Smooth muscle cell (in vitro differentiated cells): ENCODE measurements around the gene MFRP. TPM values are rescaled to one million over a fixed set of nuclear protein-coding genes. Genes with fewer than 3 reads are reported as not detected.

Experiments
- DNase-seq: peaks from one replicate; lab custom pipeline; 2025; ENCODE audit not compliant: unreplicated experiment; lab: John Stamatoyannopoulos, UW
- H2AFZ ChIP-seq: fragments of 200-600 bp; sonication (generic); 2 replicates; pipeline ENCODE4 v1.6.0; 2016; ENCODE audit warnings: antibody characterized with exemption, low read depth, mild to moderate bottlenecking
- H3F3A ChIP-seq: fragments of 200-600 bp; sonication (generic); 2 replicates; pipeline ENCODE4 v1.6.0; 2017; ENCODE audit warnings: antibody characterized with exemption, low read depth
- H3K27ac ChIP-seq: fragments of 200-600 bp; sonication (generic); 2 replicates; pipeline ENCODE4 v1.5.1; 2016; ENCODE audit warnings: low read depth, mild to moderate bottlenecking
- H3K27me3 ChIP-seq: fragments of 200-600 bp; sonication (generic); 2 replicates; pipeline ENCODE4 v1.6.1; 2016; ENCODE audit warnings: low read depth, mild to moderate bottlenecking
- H3K36me3 ChIP-seq: fragments of 200-600 bp; sonication (generic); 2 replicates; pipeline ENCODE4 v1.5.1; 2016; ENCODE audit warnings: low read depth
- H3K4me1 ChIP-seq: fragments of 200-600 bp; sonication (generic); 2 replicates; pipeline ENCODE4 v1.5.1; 2016; ENCODE audit warnings: low read depth
- H3K4me2 ChIP-seq: fragments of 200-600 bp; sonication (generic); 2 replicates; pipeline ENCODE4 v1.6.0; 2016; ENCODE audit warnings: mild to moderate bottlenecking
- H3K4me3 ChIP-seq: fragments of 200-600 bp; sonication (generic); 2 replicates; pipeline ENCODE4 v1.5.1; 2016; ENCODE audit warnings: mild to moderate bottlenecking
- H3K79me2 ChIP-seq: fragments of 200-600 bp; sonication (generic); 2 replicates; pipeline ENCODE4 v1.6.0; 2016; ENCODE audit warnings: low read depth, mild to moderate bottlenecking
- H3K9ac ChIP-seq: fragments of 200-600 bp; sonication (generic); 2 replicates; pipeline ENCODE4 v1.6.0; 2016; ENCODE audit warnings: low read depth
- H3K9me3 ChIP-seq: fragments of 200-600 bp; sonication (generic); replicated peaks from 2 replicates; pipeline ENCODE4 v1.5.1; 2016; ENCODE audit warnings: low read depth
- H4K20me1 ChIP-seq: fragments of 200-600 bp; sonication (generic); 2 replicates; pipeline ENCODE4 v1.6.0; 2016; ENCODE audit warnings: low read depth
- WGBS: methylation state at CpG from one replicate; pipeline ENCODE4 v1.1.7; 2016; ENCODE audit warnings: low lambda C conversion rate; 5-methylcytosine and 5-hydroxymethylcytosine counted together
- polyA plus RNA-seq: library from polyadenylated mRNA; unstranded; fragments of >200 nt; fragmentation: Nextera tagmentation; extraction: Ambion mirVana; gene quantifications from 2 replicates; pipeline ENCODE4 v1.2.1, GENCODE V29; 2016
- total RNA-seq: library from RNA; depleted of rRNA; stranded (reverse); fragments of >200 nt; gene quantifications from 2 replicates; pipeline ENCODE4 v1.2.3, GENCODE V29; 2014
- TF ChIP-seq, protein P1 (sequence below): fragments of 200-600 bp; sonication (generic); IDR thresholded peaks from 2 replicates; pipeline ENCODE4 v1.5.1; 2017; ENCODE audit warnings: borderline replicate concordance, mild to moderate bottlenecking, antibody characterized with exemption; ENCODE audit not compliant: insufficient read depth, poor library complexity, severe bottlenecking

MFRP gene
- total and polyA plus RNA-seq, 2 experiments from 2014 or later: not detected

DNA sequence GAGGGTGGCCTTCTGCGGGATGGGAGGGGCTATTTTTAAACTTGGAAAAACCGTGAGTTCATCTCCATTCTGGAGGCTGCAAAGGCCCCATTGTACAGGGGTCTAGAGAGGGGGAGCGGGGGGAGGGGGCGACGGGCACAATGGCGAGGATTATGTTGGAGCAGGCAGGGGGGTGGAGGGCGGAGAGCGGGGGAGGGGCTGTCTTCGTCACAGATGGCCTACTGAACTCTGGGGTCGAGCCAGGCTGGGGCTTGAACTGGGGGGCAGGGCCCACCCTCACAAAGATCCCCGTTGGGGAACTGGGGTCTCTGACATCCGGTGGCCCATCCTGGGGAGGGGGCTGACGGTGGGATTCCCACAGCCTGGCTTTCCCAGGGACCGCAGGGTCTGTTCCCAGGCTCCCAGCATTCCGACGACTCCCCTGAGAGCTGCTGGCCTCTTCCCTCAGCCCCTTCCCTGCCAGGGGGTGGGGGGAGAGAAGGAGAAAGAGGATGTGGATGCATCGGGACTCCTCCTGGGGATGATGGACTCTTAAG, 26.2 kb downstream of the MFRP start:
- H3K4me1 ChIP-seq: peaks cover 58% of the 10 kb centered on the region
- H2AFZ ChIP-seq: peak overlapping the region; percentile 91
- peak overlapping the region; percentile 98 for H3K4me2 ChIP-seq
- peak overlapping the region; percentile 60 for H3K4me3 ChIP-seq
- TF ChIP-seq, protein P1, sequence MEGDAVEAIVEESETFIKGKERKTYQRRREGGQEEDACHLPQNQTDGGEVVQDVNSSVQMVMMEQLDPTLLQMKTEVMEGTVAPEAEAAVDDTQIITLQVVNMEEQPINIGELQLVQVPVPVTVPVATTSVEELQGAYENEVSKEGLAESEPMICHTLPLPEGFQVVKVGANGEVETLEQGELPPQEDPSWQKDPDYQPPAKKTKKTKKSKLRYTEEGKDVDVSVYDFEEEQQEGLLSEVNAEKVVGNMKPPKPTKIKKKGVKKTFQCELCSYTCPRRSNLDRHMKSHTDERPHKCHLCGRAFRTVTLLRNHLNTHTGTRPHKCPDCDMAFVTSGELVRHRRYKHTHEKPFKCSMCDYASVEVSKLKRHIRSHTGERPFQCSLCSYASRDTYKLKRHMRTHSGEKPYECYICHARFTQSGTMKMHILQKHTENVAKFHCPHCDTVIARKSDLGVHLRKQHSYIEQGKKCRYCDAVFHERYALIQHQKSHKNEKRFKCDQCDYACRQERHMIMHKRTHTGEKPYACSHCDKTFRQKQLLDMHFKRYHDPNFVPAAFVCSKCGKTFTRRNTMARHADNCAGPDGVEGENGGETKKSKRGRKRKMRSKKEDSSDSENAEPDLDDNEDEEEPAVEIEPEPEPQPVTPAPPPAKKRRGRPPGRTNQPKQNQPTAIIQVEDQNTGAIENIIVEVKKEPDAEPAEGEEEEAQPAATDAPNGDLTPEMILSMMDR: no peak
- H3K27ac ChIP-seq: peak overlapping the region; percentile 41
- no peaks in the 10 kb centered on the region for H3K36me3 ChIP-seq
- no peaks in the 10 kb centered on the region for H3K9me3 ChIP-seq
- peaks cover 43% of the 10 kb centered on the region for H3F3A ChIP-seq
- peak overlapping the region; percentile 39 for H3K9ac ChIP-seq
- H4K20me1 ChIP-seq: no peaks in the 10 kb centered on the region
- DNase-seq: no peak
- WGBS: 37% methylated on average over 17 of the region's 17 CpGs
- H3K27me3 ChIP-seq: no peaks in the 10 kb centered on the region
- H3K79me2 ChIP-seq: no peaks in the 10 kb centered on the region

DNA sequence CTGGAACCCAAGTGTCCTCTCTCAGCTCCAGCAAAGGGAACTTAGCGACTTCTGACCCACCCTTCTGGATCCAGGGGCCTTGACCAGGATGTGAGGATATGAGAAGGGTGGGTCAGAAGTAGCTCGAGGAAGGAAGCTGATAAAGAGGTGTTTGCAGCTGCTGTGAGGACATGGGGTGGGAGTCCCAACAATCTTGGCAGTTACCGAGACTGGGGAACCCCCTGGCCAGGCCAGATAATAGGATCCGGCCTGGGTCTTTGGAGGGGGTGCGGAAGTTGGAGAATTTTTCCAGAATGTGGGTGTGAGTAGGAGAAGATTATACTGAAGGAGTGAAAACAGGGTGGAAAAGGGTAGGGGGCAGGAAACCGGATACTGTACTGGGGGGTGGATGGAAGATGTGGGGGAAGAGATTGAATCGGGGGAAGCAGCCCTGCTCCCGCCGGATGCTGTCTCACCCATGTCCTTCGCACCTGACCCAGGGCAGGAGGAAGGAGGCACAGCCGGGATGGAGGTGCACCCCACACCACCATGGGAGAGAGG, 26.7 kb downstream of the MFRP start:
- H3K9me3 ChIP-seq: no peaks in the 10 kb centered on the region
- peak overlapping the region; percentile 69 for H3K27ac ChIP-seq
- no peak overlapping the region for H2AFZ ChIP-seq
- DNase-seq: no peak
- no peaks in the 10 kb centered on the region for H3K79me2 ChIP-seq
- no peaks in the 10 kb centered on the region for H3K36me3 ChIP-seq
- no peak overlapping the region for H3K9ac ChIP-seq
- peaks cover 61% of the 10 kb centered on the region for H3K4me1 ChIP-seq
- peaks cover 43% of the 10 kb centered on the region for H3F3A ChIP-seq
- no peak overlapping the region for H3K4me3 ChIP-seq
- TF ChIP-seq, protein P1: no peak
- no peaks in the 10 kb centered on the region for H4K20me1 ChIP-seq
- peak overlapping the region; percentile 100 for H3K4me2 ChIP-seq
- H3K27me3 ChIP-seq: no peaks in the 10 kb centered on the region
- 75% methylated on average over 11 of the region's 11 CpGs for WGBS

- H3K36me3 ChIP-seq: no peaks in the 10 kb centered on the region
- DNase-seq: no peak
- H4K20me1 ChIP-seq: no peaks in the 10 kb centered on the region
- peak overlapping the region; percentile 69 for H3K27ac ChIP-seq
- peaks cover 61% of the 10 kb centered on the region for H3K4me1 ChIP-seq
- no peaks in the 10 kb centered on the region for H3K79me2 ChIP-seq
- peaks cover 43% of the 10 kb centered on the region for H3F3A ChIP-seq
- no peak overlapping the region for H3K4me3 ChIP-seq
- no peak overlapping the region for H3K9ac ChIP-seq
- H3K9me3 ChIP-seq: no peaks in the 10 kb centered on the region
- peak overlapping the region; percentile 40 for H2AFZ ChIP-seq
- peak overlapping the region; percentile 100 for H3K4me2 ChIP-seq
- WGBS: 66% methylated on average over 8 of the region's 8 CpGs
- no peaks in the 10 kb centered on the region for H3K27me3 ChIP-seq
- TF ChIP-seq, protein P1: no peak
These were observed 27.3 kb downstream of the MFRP start for GRCh38 chr11:119319136-119319699.
